Measurements from ENCODE around the gene ROR2.

Gene ROR2

GRCh38 chr9:91647371-91647770, 302.7 kb downstream of the ROR2 start:
- no peaks in the 10 kb centered on the region for H4K20me1 ChIP-seq (ENCODE audit: insufficient read depth, low read length, poor library complexity, severe bottlenecking)
- H3K36me3 ChIP-seq (ENCODE audit: insufficient read depth, low read length), result no peaks in the 10 kb centered on the region
- H3K9me3 ChIP-seq (ENCODE audit: insufficient read depth, low read depth, low read length), result no peaks in the 10 kb centered on the region
- H3K9ac ChIP-seq (ENCODE audit: low read depth, low read length, poor library complexity, severe bottlenecking), result no peak overlapping the region
- no peak overlapping the region for H2AFZ ChIP-seq (ENCODE audit: low read length)
- H3F3A ChIP-seq (ENCODE audit: low read depth), result no peaks in the 10 kb centered on the region
- no peaks in the 10 kb centered on the region for H3K79me2 ChIP-seq (ENCODE audit: insufficient read depth, low read length)
- no peaks in the 10 kb centered on the region for H3K4me1 ChIP-seq (ENCODE audit: insufficient read depth, low read length, poor library complexity, severe bottlenecking)
- H3K4me2 ChIP-seq (ENCODE audit: low read depth, low read length, poor library complexity, severe bottlenecking), result no peak overlapping the region
- H3K27me3 ChIP-seq (ENCODE audit: insufficient read depth, low read length, poor library complexity, severe bottlenecking), result no peaks in the 10 kb centered on the region
- no peaks in the 10 kb centered on the region for H3K9me2 ChIP-seq (replicated peaks; ENCODE audit: low read depth, low read length)
- TF ChIP-seq CTCF (conservative IDR thresholded peaks at IDR 0.05; ENCODE audit: low read length) (no peak), EZH2phosphoT487 (IDR thresholded peaks at IDR 0.05; ENCODE audit: borderline replicate concordance) (no peak)
- H3K4me3 ChIP-seq (ENCODE audit: low read length, poor library complexity, severe bottlenecking), result no peak overlapping the region

GRCh38 chr9:91646702-91647101, 303.3 kb downstream of the ROR2 start:
- Histone ChIP-seq H4K20me1 (ENCODE audit: insufficient read depth, low read length, poor library complexity, severe bottlenecking) (no peaks in the 10 kb centered on the region), H3K79me2 (ENCODE audit: insufficient read depth, low read length) (no peaks in the 10 kb centered on the region), H3K9ac (ENCODE audit: low read depth, low read length, poor library complexity, severe bottlenecking) (no peak overlapping the region), H3K4me1 (ENCODE audit: insufficient read depth, low read length, poor library complexity, severe bottlenecking) (no peaks in the 10 kb centered on the region), H3K4me2 (ENCODE audit: low read depth, low read length, poor library complexity, severe bottlenecking) (no peak overlapping the region), H2AFZ (ENCODE audit: low read length) (no peak overlapping the region), H3F3A (ENCODE audit: low read depth) (no peaks in the 10 kb centered on the region), H3K36me3 (ENCODE audit: insufficient read depth, low read length) (no peaks in the 10 kb centered on the region), H3K27me3 (ENCODE audit: insufficient read depth, low read length, poor library complexity, severe bottlenecking) (no peaks in the 10 kb centered on the region), H3K4me3 (ENCODE audit: low read length, poor library complexity, severe bottlenecking) (no peak overlapping the region), H3K9me3 (ENCODE audit: insufficient read depth, low read depth, low read length) (no peaks in the 10 kb centered on the region), H3K9me2 (replicated peaks; ENCODE audit: low read depth, low read length) (no peaks in the 10 kb centered on the region)
- no peak for TF ChIP-seq EZH2phosphoT487 (IDR thresholded peaks at IDR 0.05; ENCODE audit: borderline replicate concordance)
- TF ChIP-seq CTCF (conservative IDR thresholded peaks at IDR 0.05; ENCODE audit: low read length), result no peak

DNA sequence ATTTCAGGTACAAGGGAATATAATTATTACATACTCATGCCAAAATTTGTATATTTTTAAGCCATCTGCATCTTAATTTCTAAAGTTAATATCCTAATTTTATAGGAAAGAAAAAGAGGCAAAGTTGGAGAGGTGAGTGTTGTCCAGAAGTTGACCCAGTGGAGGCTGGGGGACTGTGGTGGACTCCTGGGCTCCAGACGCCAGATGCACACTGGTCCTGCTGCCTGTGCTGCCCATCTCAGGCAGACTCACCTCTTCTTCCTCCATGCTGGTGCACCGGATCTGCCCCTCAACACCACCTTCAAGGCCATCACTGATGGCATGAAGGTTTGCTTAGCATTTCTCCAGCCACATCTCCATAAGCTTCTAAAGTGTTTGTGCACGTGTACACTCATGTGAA, 305.6 kb downstream of the ROR2 start:
- H3K4me2 ChIP-seq (ENCODE audit: low read depth, low read length, poor library complexity, severe bottlenecking), result no peak overlapping the region
- H2AFZ ChIP-seq (ENCODE audit: low read length), result no peak overlapping the region
- H3K27me3 ChIP-seq (ENCODE audit: insufficient read depth, low read length, poor library complexity, severe bottlenecking), result no peaks in the 10 kb centered on the region
- no peaks in the 10 kb centered on the region for H4K20me1 ChIP-seq (ENCODE audit: insufficient read depth, low read length, poor library complexity, severe bottlenecking)
- no peak overlapping the region for H3K4me3 ChIP-seq (ENCODE audit: low read length, poor library complexity, severe bottlenecking)
- H3K36me3 ChIP-seq (ENCODE audit: insufficient read depth, low read length), result no peaks in the 10 kb centered on the region
- H3K4me1 ChIP-seq (ENCODE audit: insufficient read depth, low read length, poor library complexity, severe bottlenecking), result no peaks in the 10 kb centered on the region
- H3F3A ChIP-seq (ENCODE audit: low read depth), result no peaks in the 10 kb centered on the region
- no peak for TF ChIP-seq CTCF (conservative IDR thresholded peaks at IDR 0.05; ENCODE audit: low read length)
- no peak for TF ChIP-seq EZH2phosphoT487 (IDR thresholded peaks at IDR 0.05; ENCODE audit: borderline replicate concordance)
- H3K9me2 ChIP-seq (replicated peaks; ENCODE audit: low read depth, low read length), result no peaks in the 10 kb centered on the region
- no peaks in the 10 kb centered on the region for H3K79me2 ChIP-seq (ENCODE audit: insufficient read depth, low read length)
- H3K9ac ChIP-seq (ENCODE audit: low read depth, low read length, poor library complexity, severe bottlenecking), result no peak overlapping the region
- no peaks in the 10 kb centered on the region for H3K9me3 ChIP-seq (ENCODE audit: insufficient read depth, low read depth, low read length)
